ENCODE data around the gene CSMD2. TPM values are rescaled to one million over a fixed set of nuclear protein-coding genes. Genes with fewer than 3 reads are reported as not detected.

The CSMD2 gene
- total RNA-seq, 4 donors from 2014 or later: 8.6 TPM; not detected in 3

- TF ChIP-seq CTCF (IDR thresholded peaks at IDR 0.05) (no peak), POLR2A (IDR thresholded peaks at IDR 0.05) (no peak)
- intact Hi-C loops (cut with DNase I; ENCODE audit: low total_unique reads): no loop called here
- H3K9me3 ChIP-seq: no peaks in the 10 kb centered on the region
Measured at GRCh38 chr1:33824321-33824720, 340.7 kb downstream of the CSMD2 start.

GRCh38 chr1:33823830-33824229 lies 341.2 kb downstream of the CSMD2 start:
- TF ChIP-seq CTCF (IDR thresholded peaks at IDR 0.05): no peak
- TF ChIP-seq POLR2A (IDR thresholded peaks at IDR 0.05): no peak
- intact Hi-C loops (cut with DNase I; ENCODE audit: low total_unique reads): no loop called here

More at GRCh38 chr1:33824321-33824720, 340.7 kb downstream of the CSMD2 start:
- no peak overlapping the region for H3K27ac ChIP-seq
- no peaks in the 10 kb centered on the region for H3K4me1 ChIP-seq
- H3K36me3 ChIP-seq: no peaks in the 10 kb centered on the region
- no peak for DNase-seq
- H3K4me3 ChIP-seq: no peak overlapping the region
- no peaks in the 10 kb centered on the region for H3K27me3 ChIP-seq

GRCh38 chr1:33823401-33823800 lies 341.6 kb downstream of the CSMD2 start:
- H3K27me3 ChIP-seq: no peaks in the 10 kb centered on the region
- intact Hi-C loops (cut with DNase I; ENCODE audit: low total_unique reads): no loop called here
- no peaks in the 10 kb centered on the region for H3K36me3 ChIP-seq
- no peak for DNase-seq
- H3K4me1 ChIP-seq: no peaks in the 10 kb centered on the region
- TF ChIP-seq CTCF (IDR thresholded peaks at IDR 0.05) (no peak), POLR2A (IDR thresholded peaks at IDR 0.05) (no peak)
- H3K4me3 ChIP-seq: no peak overlapping the region
- H3K9me3 ChIP-seq: no peaks in the 10 kb centered on the region
- no peak overlapping the region for H3K27ac ChIP-seq

More at GRCh38 chr1:33823830-33824229, 341.2 kb downstream of the CSMD2 start:
- H3K9me3 ChIP-seq: no peaks in the 10 kb centered on the region
- DNase-seq: no peak
- H3K4me1 ChIP-seq: no peaks in the 10 kb centered on the region
- H3K27ac ChIP-seq: no peak overlapping the region
- H3K27me3 ChIP-seq: no peaks in the 10 kb centered on the region
- H3K4me3 ChIP-seq: no peak overlapping the region
- no peaks in the 10 kb centered on the region for H3K36me3 ChIP-seq

- intact Hi-C loops (cut with DNase I; ENCODE audit: low total_unique reads): no loop called here
- Histone ChIP-seq H3K4me1 (no peaks in the 10 kb centered on the region), H3K4me3 (no peak overlapping the region), H3K9me3 (no peaks in the 10 kb centered on the region), H3K36me3 (no peaks in the 10 kb centered on the region), H3K27me3 (no peaks in the 10 kb centered on the region), H3K27ac (no peak overlapping the region)
- no peak for DNase-seq
- TF ChIP-seq POLR2A (IDR thresholded peaks at IDR 0.05) (no peak), CTCF (IDR thresholded peaks at IDR 0.05) (no peak)
Measured at GRCh38 chr1:33822396-33822795, 342.6 kb downstream of the CSMD2 start.

DNA sequence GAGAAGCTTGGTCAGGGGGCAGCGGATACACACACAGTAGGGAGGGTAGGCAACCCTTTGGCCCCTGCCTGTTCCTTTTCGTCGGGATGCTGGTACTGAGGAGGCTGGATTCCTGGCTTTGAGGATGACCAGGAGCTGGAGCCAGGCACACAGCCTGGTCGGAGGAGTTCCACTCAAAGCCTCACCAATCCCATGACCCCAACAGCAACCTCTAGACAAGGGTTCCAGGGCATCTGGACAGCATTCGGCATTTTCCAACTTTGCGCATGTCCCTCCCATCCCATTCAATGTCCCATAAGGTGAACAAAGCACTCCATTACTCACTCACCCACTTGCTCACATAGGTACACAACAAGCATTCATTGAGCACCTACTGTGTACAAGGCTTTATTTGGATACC lies 343.7 kb downstream of the CSMD2 start:
- intact Hi-C loops (cut with DNase I; ENCODE audit: low total_unique reads): no loop called here
- Histone ChIP-seq H3K4me3 (no peak overlapping the region), H3K27ac (no peak overlapping the region), H3K36me3 (no peaks in the 10 kb centered on the region), H3K9me3 (no peaks in the 10 kb centered on the region), H3K27me3 (no peaks in the 10 kb centered on the region), H3K4me1 (no peaks in the 10 kb centered on the region)
- TF ChIP-seq POLR2A (IDR thresholded peaks at IDR 0.05) (no peak), CTCF (IDR thresholded peaks at IDR 0.05) (no peak)
- no peak for DNase-seq
